ENCODE measurements around the gene MYH15. TPM values are rescaled to one million over a fixed set of nuclear protein-coding genes. Genes with fewer than 3 reads are reported as not detected.

MYH15 gene
- total and polyA plus RNA-seq, 10 of the 15 experiments (the other 5 are each of a cell fraction or from before 2014, with no cell fraction given): 0.05 to 0.27 (median 0.09) TPM; not detected in 1

DNA sequence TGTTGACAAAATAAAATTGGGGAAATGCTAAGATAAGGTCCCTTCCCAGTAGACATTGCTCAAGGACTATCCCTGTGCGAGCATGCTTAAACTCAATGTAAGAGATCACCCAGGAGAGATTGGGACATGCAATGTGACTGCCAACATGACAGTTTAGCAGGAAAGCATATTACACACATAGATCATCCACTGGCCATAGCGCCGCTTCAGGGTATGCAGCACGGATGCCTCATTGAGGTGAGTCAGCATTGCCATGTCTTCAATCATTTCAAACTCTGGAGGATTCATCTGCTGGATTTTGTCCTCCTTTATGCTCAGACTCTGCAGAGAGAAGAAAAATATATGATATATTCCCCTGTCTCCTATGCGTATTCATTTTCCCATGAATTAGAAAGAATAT lies 8.9 kb downstream of the MYH15 start:
- ChIA-PET SMC1A (ENCODE audit: uncharacterized antibody, unreplicated experiment) (interaction anchor here (1.6 kb wide), 1 partner anchor 51 kb away, joined by 6 read pairs; no protein-coding TSS in a partner anchor), CTCF (interaction anchor here (1.7 kb wide), 1 partner anchor 51 kb away, joined by 5 read pairs; no protein-coding TSS in a partner anchor), RAD21 (ENCODE audit: unreplicated experiment) (no interaction called here), POLR2A (no interaction called here)
- no peak for FAIRE-seq
- no peak for DNase-seq (ENCODE audit: low read depth, low spot score)
- in situ Hi-C loops (cut with MboI): no loop called here
- 74% methylated on average over 5 of the region's 5 CpGs for WGBS (ENCODE audit: insufficient coverage, insufficient replicate concordance, low lambda C conversion rate, missing lambda C conversion rate)
- Histone ChIP-seq H3K27me3 (replicated peaks in 1 of 2; ENCODE audit: control insufficient read depth in 2 of 2, insufficient read depth in 2 of 2, low read length in 1 of 2) (no peaks in the 10 kb centered on the region), H3K4me1 (ENCODE audit: control insufficient read depth, insufficient read depth, low read length) (no peaks in the 10 kb centered on the region), H4K20me1 (ENCODE audit: control insufficient read depth, insufficient read depth) (no peaks in the 10 kb centered on the region), H3K9ac (ENCODE audit: control insufficient read depth, insufficient read depth, low read length) (no peak overlapping the region), H3K4me2 (ENCODE audit: control insufficient read depth, insufficient read depth) (no peak overlapping the region), H3K4me3 (no peak overlapping the region), H3K36me3 (ENCODE audit: control insufficient read depth in 2 of 2, insufficient read depth in 2 of 2, low read length in 1 of 2) (no peaks in the 10 kb centered on the region), H3K79me2 (ENCODE audit: control insufficient read depth, insufficient read depth, low read length) (no peaks in the 10 kb centered on the region), H2AFZ (ENCODE audit: control insufficient read depth, low read depth, low read length) (no peak overlapping the region), H3K27ac (ENCODE audit: control insufficient read depth, insufficient read depth) (no peak overlapping the region), H3K9me3 (replicated peaks; ENCODE audit: control insufficient read depth, insufficient read depth, low read length) (no peaks in the 10 kb centered on the region)
- ATAC-seq: no peak
- intact Hi-C loops (cut with micrococcal nuclease; ENCODE audit: unreplicated experiment): no loop called here
- TF ChIP-seq, protein P1, sequence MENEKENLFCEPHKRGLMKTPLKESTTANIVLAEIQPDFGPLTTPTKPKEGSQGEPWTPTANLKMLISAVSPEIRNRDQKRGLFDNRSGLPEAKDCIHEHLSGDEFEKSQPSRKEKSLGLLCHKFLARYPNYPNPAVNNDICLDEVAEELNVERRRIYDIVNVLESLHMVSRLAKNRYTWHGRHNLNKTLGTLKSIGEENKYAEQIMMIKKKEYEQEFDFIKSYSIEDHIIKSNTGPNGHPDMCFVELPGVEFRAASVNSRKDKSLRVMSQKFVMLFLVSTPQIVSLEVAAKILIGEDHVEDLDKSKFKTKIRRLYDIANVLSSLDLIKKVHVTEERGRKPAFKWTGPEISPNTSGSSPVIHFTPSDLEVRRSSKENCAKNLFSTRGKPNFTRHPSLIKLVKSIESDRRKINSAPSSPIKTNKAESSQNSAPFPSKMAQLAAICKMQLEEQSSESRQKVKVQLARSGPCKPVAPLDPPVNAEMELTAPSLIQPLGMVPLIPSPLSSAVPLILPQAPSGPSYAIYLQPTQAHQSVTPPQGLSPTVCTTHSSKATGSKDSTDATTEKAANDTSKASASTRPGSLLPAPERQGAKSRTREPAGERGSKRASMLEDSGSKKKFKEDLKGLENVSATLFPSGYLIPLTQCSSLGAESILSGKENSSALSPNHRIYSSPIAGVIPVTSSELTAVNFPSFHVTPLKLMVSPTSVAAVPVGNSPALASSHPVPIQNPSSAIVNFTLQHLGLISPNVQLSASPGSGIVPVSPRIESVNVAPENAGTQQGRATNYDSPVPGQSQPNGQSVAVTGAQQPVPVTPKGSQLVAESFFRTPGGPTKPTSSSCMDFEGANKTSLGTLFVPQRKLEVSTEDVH (IDR thresholded peaks at IDR 0.05; ENCODE audit: low read depth, partially characterized antibody): no peak
- TF ChIP-seq POU2F2 (IDR thresholded peaks at IDR 0.05; ENCODE audit: borderline replicate concordance, low read depth, low read length) (no peak), SMAD5 (IDR thresholded peaks at IDR 0.05; ENCODE audit: low read depth) (no peak)
- no TSS peak for BruUV-seq (replicated peaks)

DNA sequence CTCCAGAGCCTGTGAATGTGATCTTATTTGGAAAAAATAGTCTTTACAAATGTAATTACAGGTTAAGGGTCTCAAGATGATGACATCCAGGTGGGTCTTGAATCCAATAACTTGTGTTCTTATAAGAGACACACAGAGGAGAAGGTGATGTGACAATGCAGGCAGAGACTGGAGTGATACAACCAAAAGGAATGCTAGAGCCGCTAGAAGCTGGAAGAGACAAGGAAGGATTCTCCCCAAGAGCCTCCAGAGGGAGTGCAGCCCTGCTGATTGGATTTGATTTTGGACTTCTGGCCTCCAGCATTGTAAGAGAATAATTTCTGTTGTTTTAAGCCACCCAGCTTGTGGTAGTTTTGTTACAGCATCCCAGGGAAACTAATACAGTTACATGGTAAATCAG lies 9.7 kb downstream of the MYH15 start:
- RAD21 ChIA-PET (ENCODE audit: unreplicated experiment): no interaction called here
- no TSS peak for BruUV-seq (replicated peaks)

More for the DNA sequence above, 9.7 kb downstream of the MYH15 start:
- intact Hi-C loops (cut with micrococcal nuclease; ENCODE audit: unreplicated experiment) (no loop called here), in situ Hi-C loops (cut with MboI) (no loop called here)
- Histone ChIP-seq H3K27me3 (replicated peaks in 1 of 2; ENCODE audit: control insufficient read depth in 2 of 2, insufficient read depth in 2 of 2, low read length in 1 of 2) (no peaks in the 10 kb centered on the region), H3K4me2 (ENCODE audit: control insufficient read depth, insufficient read depth) (no peak overlapping the region), H3K27ac (ENCODE audit: control insufficient read depth, insufficient read depth) (no peak overlapping the region), H2AFZ (ENCODE audit: control insufficient read depth, low read depth, low read length) (no peak overlapping the region), H3K36me3 (ENCODE audit: control insufficient read depth in 2 of 2, insufficient read depth in 2 of 2, low read length in 1 of 2) (no peaks in the 10 kb centered on the region), H4K20me1 (ENCODE audit: control insufficient read depth, insufficient read depth) (no peaks in the 10 kb centered on the region), H3K79me2 (ENCODE audit: control insufficient read depth, insufficient read depth, low read length) (no peaks in the 10 kb centered on the region), H3K9ac (ENCODE audit: control insufficient read depth, insufficient read depth, low read length) (no peak overlapping the region), H3K9me3 (replicated peaks; ENCODE audit: control insufficient read depth, insufficient read depth, low read length) (no peaks in the 10 kb centered on the region), H3K4me3 (no peak overlapping the region), H3K4me1 (ENCODE audit: control insufficient read depth, insufficient read depth, low read length) (no peaks in the 10 kb centered on the region)
- FAIRE-seq (no peak), DNase-seq (ENCODE audit: low read depth, low spot score) (no peak), ATAC-seq (no peak)
- 74% methylated on average over 1 of the region's 1 CpG for WGBS (ENCODE audit: insufficient coverage, insufficient replicate concordance, low lambda C conversion rate, missing lambda C conversion rate)
- ChIA-PET SMC1A (ENCODE audit: uncharacterized antibody, unreplicated experiment) (interaction anchor here (0.5 to 1.6 kb wide), 3 partner anchors 15 to 415 kb away, joined by 3 to 6 read pairs (median 3); no protein-coding TSS in a partner anchor), CTCF (interaction anchor here (0.9 to 2.0 kb wide), 3 partner anchors 13 to 52 kb away, joined by 3 to 7 read pairs (median 5); no protein-coding TSS in a partner anchor), POLR2A (no interaction called here)
- TF ChIP-seq POU2F2 (IDR thresholded peaks at IDR 0.05; ENCODE audit: borderline replicate concordance, low read depth, low read length) (no peak), GATAD2B (conservative IDR thresholded peaks at IDR 0.05; ENCODE audit: low read depth) (no peak), CBX5 (IDR thresholded peaks at IDR 0.05; ENCODE audit: low read depth) (no peak), MEF2B (IDR thresholded peaks at IDR 0.05; ENCODE audit: partially characterized antibody, poor library complexity, severe bottlenecking) (no peak), FOXK2 (IDR thresholded peaks at IDR 0.05) (no peak), CREM (IDR thresholded peaks at IDR 0.05; ENCODE audit: low read depth) (no peak), HDAC2 (IDR thresholded peaks at IDR 0.05) (no peak), MTA3 (IDR thresholded peaks at IDR 0.05; ENCODE audit: borderline replicate concordance, low read length) (no peak)
- TF ChIP-seq, protein P2, sequence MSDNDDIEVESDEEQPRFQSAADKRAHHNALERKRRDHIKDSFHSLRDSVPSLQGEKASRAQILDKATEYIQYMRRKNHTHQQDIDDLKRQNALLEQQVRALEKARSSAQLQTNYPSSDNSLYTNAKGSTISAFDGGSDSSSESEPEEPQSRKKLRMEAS (IDR thresholded peaks at IDR 0.05; ENCODE audit: low read depth, low read length): no peak

Measured in GM12878 (cell line).